Measurements from ENCODE around the gene RINT1. TPM values are rescaled to one million over a fixed set of nuclear protein-coding genes. Genes with fewer than 3 reads are reported as not detected.
"Not testable (repeated sequence)": the region's sequence is repeated elsewhere in the genome, so short reads cannot be mapped to it uniquely, and the experiment has no call there.

The RINT1 gene
- total and polyA plus RNA-seq, 2 experiments from 2014 or later, result 12.6 to 24.1 TPM

DNA sequence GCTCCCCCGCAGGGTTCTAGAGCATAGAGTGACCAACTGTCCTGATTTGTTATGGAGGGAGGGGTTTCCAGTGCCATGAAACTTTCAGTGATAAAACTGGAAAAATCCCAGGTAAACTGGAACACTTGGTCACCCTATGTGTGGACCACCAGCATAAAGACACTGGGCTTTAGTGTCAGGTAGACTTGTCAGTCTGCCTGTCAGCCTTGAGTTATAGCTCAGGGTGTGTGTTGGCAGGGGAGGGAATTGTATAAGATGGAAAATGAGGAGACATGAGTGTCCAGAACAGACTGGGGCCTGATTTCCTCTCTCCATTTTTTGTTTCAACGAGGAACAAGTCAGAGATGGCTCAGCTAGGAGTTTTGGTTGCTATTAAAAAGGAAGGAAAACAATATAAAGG, 59.5 kb downstream of the RINT1 start:
- no peaks in the 10 kb centered on the region for H3K4me1 ChIP-seq (ENCODE audit: insufficient read depth)
- no peaks in the 10 kb centered on the region for H3K9me3 ChIP-seq (ENCODE audit: low read depth)
- no peak overlapping the region for H3K27ac ChIP-seq
- H3K9ac ChIP-seq, result no peak overlapping the region
- 58 to 63% methylated on average over 2 of the region's 2 CpGs for WGBS, 2 experiments (ENCODE audit: low coverage in 1 of 2, low lambda C conversion rate in 2 of 2, missing lambda C conversion rate in 2 of 2)
- no peaks in the 10 kb centered on the region for H3K36me3 ChIP-seq (ENCODE audit: low read depth)
- no peak overlapping the region for H2AFZ ChIP-seq
- DNase-seq, result no peak
- H4K20me1 ChIP-seq (ENCODE audit: insufficient read depth), result no peaks in the 10 kb centered on the region
- H3K79me2 ChIP-seq (ENCODE audit: insufficient read depth), result no peaks in the 10 kb centered on the region
- H3K9me2 ChIP-seq (ENCODE audit: insufficient read depth), result no peaks in the 10 kb centered on the region
- H3K27me3 ChIP-seq (replicated peaks; ENCODE audit: insufficient read depth), result no peaks in the 10 kb centered on the region
- TF ChIP-seq EZH2phosphoT487 (IDR thresholded peaks at IDR 0.05; ENCODE audit: insufficient read depth, low read depth) (no peak), EZH2 (IDR thresholded peaks at IDR 0.05; ENCODE audit: insufficient read depth, poor library complexity, severe bottlenecking) (no peak)
- in situ Hi-C loops (cut with MboI), result no loop called here
- no peaks in the 10 kb centered on the region; the same call in 1 of the 2 replicates for H3F3A ChIP-seq (ENCODE audit: insufficient read depth)
- no peak overlapping the region for H3K4me3 ChIP-seq
- no peak overlapping the region for H3K4me2 ChIP-seq (ENCODE audit: unreplicated experiment)

DNA sequence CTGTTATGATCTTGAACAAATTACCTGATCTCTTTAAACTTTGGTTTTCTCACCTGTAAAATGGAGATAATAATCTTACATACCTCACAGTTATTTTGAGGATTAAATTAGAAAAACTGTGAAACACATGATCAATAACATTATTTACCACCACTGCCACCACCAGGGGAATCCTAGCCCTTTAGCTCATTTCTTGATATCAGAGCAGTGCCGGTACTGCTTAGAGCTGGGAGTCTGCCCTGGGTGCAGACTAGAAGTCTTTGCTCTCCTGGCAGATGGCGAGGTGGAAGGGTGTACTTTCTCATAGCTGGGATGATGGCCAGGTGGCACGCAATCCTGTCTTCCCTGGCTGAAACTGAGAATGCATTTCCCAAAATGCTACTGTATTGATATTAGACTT, 62.0 kb downstream of the RINT1 start:
- TF ChIP-seq EZH2phosphoT487 (IDR thresholded peaks at IDR 0.05; ENCODE audit: insufficient read depth, low read depth), result no peak
- no peak for TF ChIP-seq EZH2 (IDR thresholded peaks at IDR 0.05; ENCODE audit: insufficient read depth, poor library complexity, severe bottlenecking)
- H3K4me3 ChIP-seq, result no peak overlapping the region
- H3K79me2 ChIP-seq (ENCODE audit: insufficient read depth), result no peaks in the 10 kb centered on the region
- 7 to 25% methylated on average over 3 of the region's 3 CpGs for WGBS, 2 experiments (ENCODE audit: low coverage in 1 of 2, low lambda C conversion rate in 2 of 2, missing lambda C conversion rate in 2 of 2)
- H3K9ac ChIP-seq, result no peak overlapping the region
- H3K36me3 ChIP-seq (ENCODE audit: low read depth), result no peaks in the 10 kb centered on the region
- no peaks in the 10 kb centered on the region for H3K4me1 ChIP-seq (ENCODE audit: insufficient read depth)
- H4K20me1 ChIP-seq (ENCODE audit: insufficient read depth), result no peaks in the 10 kb centered on the region
- no peak overlapping the region for H2AFZ ChIP-seq
- no peaks in the 10 kb centered on the region for H3K9me3 ChIP-seq (ENCODE audit: low read depth)
- no peak overlapping the region for H3K4me2 ChIP-seq (ENCODE audit: unreplicated experiment)
- no peaks in the 10 kb centered on the region for H3K27me3 ChIP-seq (replicated peaks; ENCODE audit: insufficient read depth)
- in situ Hi-C loops (cut with MboI), result no loop called here
- H3K27ac ChIP-seq, result no peak overlapping the region
- no peaks in the 10 kb centered on the region for H3K9me2 ChIP-seq (ENCODE audit: insufficient read depth)
- peak; percentile 30 for DNase-seq
- H3F3A ChIP-seq (ENCODE audit: insufficient read depth), result no peaks in the 10 kb centered on the region; the same call in 1 of the 2 replicates

DNA sequence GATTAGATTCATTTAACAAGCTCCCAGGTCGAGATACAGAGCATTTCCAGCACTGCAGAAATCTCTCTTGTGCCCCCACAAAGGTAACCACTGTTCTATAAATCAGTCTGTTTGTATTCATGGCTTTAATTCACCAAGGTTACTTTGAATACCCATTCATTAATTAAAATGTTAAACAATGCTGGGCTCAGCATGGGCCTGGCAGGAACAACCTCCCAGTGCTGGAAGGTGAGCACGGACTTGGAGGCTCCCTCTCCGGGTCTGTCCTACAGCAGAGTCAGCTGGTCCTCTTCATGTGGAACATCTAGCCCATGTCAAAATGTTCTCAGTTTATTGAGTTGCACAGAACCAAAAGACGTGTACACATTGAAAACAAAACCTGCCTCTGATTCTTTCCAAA, 64.9 kb downstream of the RINT1 start:
- H3K4me3 ChIP-seq, result no peak overlapping the region
- no peaks in the 10 kb centered on the region for H3K4me1 ChIP-seq (ENCODE audit: insufficient read depth)
- H3K79me2 ChIP-seq (ENCODE audit: insufficient read depth), result no peaks in the 10 kb centered on the region
- H3K9me3 ChIP-seq (ENCODE audit: low read depth), result no peaks in the 10 kb centered on the region
- H3K9me2 ChIP-seq (ENCODE audit: insufficient read depth), result no peaks in the 10 kb centered on the region
- TF ChIP-seq EZH2 (IDR thresholded peaks at IDR 0.05; ENCODE audit: insufficient read depth, poor library complexity, severe bottlenecking) (no peak), EZH2phosphoT487 (IDR thresholded peaks at IDR 0.05; ENCODE audit: insufficient read depth, low read depth) (no peak)
- in situ Hi-C loops (cut with MboI), result no loop called here
- DNase-seq, result no peak
- H3K27ac ChIP-seq, result no peak overlapping the region
- H3K4me2 ChIP-seq (ENCODE audit: unreplicated experiment), result no peak overlapping the region
- no peaks in the 10 kb centered on the region for H4K20me1 ChIP-seq (ENCODE audit: insufficient read depth)
- WGBS, 2 experiments (ENCODE audit: low coverage in 1 of 2, low lambda C conversion rate in 2 of 2, missing lambda C conversion rate in 2 of 2), result 44 to 50% methylated on average over 4 of the region's 4 CpGs
- H2AFZ ChIP-seq, result no peak overlapping the region
- no peaks in the 10 kb centered on the region for H3K36me3 ChIP-seq (ENCODE audit: low read depth)
- no peaks in the 10 kb centered on the region for H3F3A ChIP-seq (ENCODE audit: insufficient read depth)
- H3K9ac ChIP-seq, result no peak overlapping the region
- H3K27me3 ChIP-seq (replicated peaks; ENCODE audit: insufficient read depth), result no peaks in the 10 kb centered on the region

DNA sequence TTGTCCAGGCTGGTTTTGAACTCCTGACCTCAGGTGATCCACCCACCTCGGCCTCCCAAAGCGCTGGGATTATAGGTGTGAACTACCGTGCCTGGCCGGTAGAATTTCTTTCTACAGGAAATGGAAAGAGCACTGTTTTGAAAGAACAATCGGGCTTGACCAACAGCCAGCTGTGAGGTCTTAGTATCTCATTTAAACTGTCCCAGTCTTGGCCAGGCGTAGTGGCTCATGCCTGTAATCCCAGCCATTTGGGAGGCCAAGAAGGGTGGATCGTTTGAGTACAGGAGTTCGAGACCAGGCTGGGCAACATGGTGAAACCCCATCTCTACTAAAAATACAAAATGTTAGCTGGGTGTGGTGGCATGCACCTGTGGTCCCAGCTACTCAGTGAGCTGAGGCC, 67.1 kb downstream of the RINT1 start:
- DNase-seq; H3K9me3 ChIP-seq (ENCODE audit: low read depth); H3K9me2 ChIP-seq (ENCODE audit: insufficient read depth); in situ Hi-C loops (cut with MboI); H3F3A ChIP-seq (ENCODE audit: insufficient read depth); H3K27ac ChIP-seq; H3K9ac ChIP-seq; H3K36me3 ChIP-seq (ENCODE audit: low read depth); H3K4me2 ChIP-seq (ENCODE audit: unreplicated experiment); H2AFZ ChIP-seq; H3K27me3 ChIP-seq (replicated peaks; ENCODE audit: insufficient read depth); H4K20me1 ChIP-seq (ENCODE audit: insufficient read depth); H3K4me3 ChIP-seq; H3K79me2 ChIP-seq (ENCODE audit: insufficient read depth); H3K4me1 ChIP-seq (ENCODE audit: insufficient read depth): not testable (repeated sequence)
- WGBS, 2 experiments (ENCODE audit: low coverage in 1 of 2, low lambda C conversion rate in 2 of 2, missing lambda C conversion rate in 2 of 2), result 89% methylated on average over 8 of the region's 8 CpGs

DNA sequence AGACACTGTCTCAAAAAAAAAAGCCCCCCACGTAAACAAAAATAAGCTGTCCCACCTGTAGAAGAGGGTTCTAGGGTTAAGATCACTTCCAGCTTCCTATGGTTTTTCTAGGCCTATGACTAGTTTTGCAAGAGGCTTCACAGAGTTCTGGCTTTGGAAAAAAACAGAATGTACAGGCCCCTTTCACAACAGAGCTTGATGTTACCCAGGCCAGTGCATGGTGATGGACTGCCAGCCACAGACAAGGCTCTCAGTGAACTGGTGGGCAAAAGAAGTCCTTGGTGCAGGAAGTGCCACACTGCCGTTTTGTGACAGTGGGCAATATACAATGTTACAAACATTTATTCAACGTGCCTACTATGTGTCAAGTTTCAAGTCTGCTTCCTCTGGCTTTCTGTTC, 67.5 kb downstream of the RINT1 start:
- no peak overlapping the region for H3K9ac ChIP-seq
- no peaks in the 10 kb centered on the region for H3K36me3 ChIP-seq (ENCODE audit: low read depth)
- H4K20me1 ChIP-seq (ENCODE audit: insufficient read depth), result no peaks in the 10 kb centered on the region
- TF ChIP-seq EZH2 (IDR thresholded peaks at IDR 0.05; ENCODE audit: insufficient read depth, poor library complexity, severe bottlenecking), result no peak
- no peak for TF ChIP-seq EZH2phosphoT487 (IDR thresholded peaks at IDR 0.05; ENCODE audit: insufficient read depth, low read depth)
- no peaks in the 10 kb centered on the region for H3K4me1 ChIP-seq (ENCODE audit: insufficient read depth)
- 55 to 64% methylated on average over 3 of the region's 3 CpGs for WGBS, 2 experiments (ENCODE audit: low coverage in 1 of 2, low lambda C conversion rate in 2 of 2, missing lambda C conversion rate in 2 of 2)
- no peaks in the 10 kb centered on the region for H3K9me2 ChIP-seq (ENCODE audit: insufficient read depth)
- H3K9me3 ChIP-seq (ENCODE audit: low read depth), result no peaks in the 10 kb centered on the region
- no peak overlapping the region for H3K4me2 ChIP-seq (ENCODE audit: unreplicated experiment)
- no peak overlapping the region for H3K27ac ChIP-seq
- no peaks in the 10 kb centered on the region for H3K79me2 ChIP-seq (ENCODE audit: insufficient read depth)
- H3F3A ChIP-seq (ENCODE audit: insufficient read depth), result no peaks in the 10 kb centered on the region
- no peak overlapping the region for H3K4me3 ChIP-seq
- in situ Hi-C loops (cut with MboI), result no loop called here
- no peak for DNase-seq
- H3K27me3 ChIP-seq (replicated peaks; ENCODE audit: insufficient read depth), result no peaks in the 10 kb centered on the region
- H2AFZ ChIP-seq, result no peak overlapping the region
